ENCODE results near the gene ARFGAP2.

DNA sequence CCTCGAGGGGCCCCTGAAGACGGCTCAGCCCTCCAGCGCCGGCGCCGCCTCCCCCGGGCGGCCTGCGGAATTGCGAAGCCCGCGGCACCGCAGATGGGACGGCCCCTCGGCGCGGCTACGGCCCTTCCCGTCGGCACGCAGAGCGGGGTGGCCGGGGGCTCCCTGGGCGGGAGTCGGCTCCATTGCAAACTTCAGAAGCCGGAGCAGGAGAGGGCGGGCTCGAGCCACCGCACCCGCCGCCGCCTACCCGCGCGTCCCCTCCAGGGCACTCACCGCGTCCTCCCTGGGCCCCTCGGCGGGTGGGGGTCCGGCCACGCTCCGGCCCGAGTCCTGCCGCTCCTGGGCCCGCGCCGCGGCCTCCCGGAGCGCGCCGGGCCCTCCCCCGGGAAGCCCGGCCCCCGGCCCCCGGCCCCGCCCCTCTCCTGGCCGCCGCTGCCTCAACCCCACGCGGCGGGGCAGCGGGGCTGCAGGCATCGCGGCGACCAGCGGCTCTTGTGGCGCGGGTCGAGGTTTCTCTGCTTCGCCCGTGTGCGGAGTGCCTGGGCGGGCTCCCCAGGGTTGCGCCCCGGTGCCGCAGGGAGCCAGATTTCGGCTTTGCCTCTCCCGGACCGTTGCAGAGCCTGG lies 9.5 kb upstream of the ARFGAP2 start, which contains the start of gene PACSIN3:
- no peak for TF ChIP-seq POLR2A (IDR thresholded peaks at IDR 0.05)
- TF ChIP-seq, protein P1, sequence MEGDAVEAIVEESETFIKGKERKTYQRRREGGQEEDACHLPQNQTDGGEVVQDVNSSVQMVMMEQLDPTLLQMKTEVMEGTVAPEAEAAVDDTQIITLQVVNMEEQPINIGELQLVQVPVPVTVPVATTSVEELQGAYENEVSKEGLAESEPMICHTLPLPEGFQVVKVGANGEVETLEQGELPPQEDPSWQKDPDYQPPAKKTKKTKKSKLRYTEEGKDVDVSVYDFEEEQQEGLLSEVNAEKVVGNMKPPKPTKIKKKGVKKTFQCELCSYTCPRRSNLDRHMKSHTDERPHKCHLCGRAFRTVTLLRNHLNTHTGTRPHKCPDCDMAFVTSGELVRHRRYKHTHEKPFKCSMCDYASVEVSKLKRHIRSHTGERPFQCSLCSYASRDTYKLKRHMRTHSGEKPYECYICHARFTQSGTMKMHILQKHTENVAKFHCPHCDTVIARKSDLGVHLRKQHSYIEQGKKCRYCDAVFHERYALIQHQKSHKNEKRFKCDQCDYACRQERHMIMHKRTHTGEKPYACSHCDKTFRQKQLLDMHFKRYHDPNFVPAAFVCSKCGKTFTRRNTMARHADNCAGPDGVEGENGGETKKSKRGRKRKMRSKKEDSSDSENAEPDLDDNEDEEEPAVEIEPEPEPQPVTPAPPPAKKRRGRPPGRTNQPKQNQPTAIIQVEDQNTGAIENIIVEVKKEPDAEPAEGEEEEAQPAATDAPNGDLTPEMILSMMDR (IDR thresholded peaks at IDR 0.05) = no peak
